K562 (cell line): ENCODE results near the gene CPSF4. TPM values are rescaled to one million over a fixed set of nuclear protein-coding genes. Genes with fewer than 3 reads are reported as not detected.

ENCODE experiments used
- KAT7 ChIP-seq: sonication (generic); formaldehyde crosslinking; IDR thresholded peaks from 2 replicates; pipeline ENCODE4 v1.8.0; 2022; ENCODE audit warnings: missing genetic modification reagents, mild to moderate bottlenecking, borderline replicate concordance
- POLR2AphosphoS5 ChIP-seq: IDR thresholded peaks from 2 replicates; pipeline ENCODE4 v1.6.1; 2011; ENCODE audit warnings: mild to moderate bottlenecking, low read depth, low read length, moderate library complexity; ENCODE audit not compliant: control insufficient read depth, insufficient read depth
- SMC3 ChIP-seq: conservative IDR thresholded peaks from 2 replicates; pipeline ENCODE4 v1.6.1; 2011; ENCODE audit warnings: low read depth, low read length, improper control_type of control experiment; ENCODE audit not compliant: insufficient read depth
- polyA plus RNA-seq, 8 experiments: library from polyadenylated mRNA; depleted of rRNA in 4 of 8; stranded (reverse) in 5 of 8; unstranded in 3 of 8; fragments of >200 nt; fragmentation: Nextera tagmentation in 2 of 8; fragmentation: Illumina TruSeq in 1 of 8; extraction: Ambion mirVana in 2 of 8; extraction: Trizol in 1 of 8; gene quantifications; 2 replicates each; pipeline versions ENCODE4 v1.2.1 to v1.2.3, GENCODE V29; 2011 to 2014; ENCODE audit warnings: inconsistent platforms in 1 of 8, missing spikeins in 1 of 8
- total RNA-seq, 7 experiments: library from RNA; depleted of rRNA in 6 of 7; stranded (reverse); fragments of >200 nt in 6 of 7; fragmentation: Illumina TruSeq in 2 of 7; extraction: Trizol in 2 of 7; gene quantifications; 2 replicates each; pipeline versions ENCODE4 v1.2.1 to v1.2.3, GENCODE V29; 2011 to 2021; ENCODE audit warnings: low replicate concordance in 1 of 7
- TF ChIP-seq, protein P1 (sequence below): IDR thresholded peaks from 2 replicates; pipeline ENCODE4 v1.6.1; 2011; ENCODE audit warnings: borderline replicate concordance, low read depth, mild to moderate bottlenecking, moderate library complexity, low read length; ENCODE audit not compliant: insufficient read depth, poor library complexity, severe bottlenecking
- TF ChIP-seq, protein P2 (sequence below), 3 experiments: IDR thresholded peaks in 2 of 3; conservative IDR thresholded peaks in 1 of 3; 2 replicates each; pipeline ENCODE4 v1.5.1; 2011 to 2012; ENCODE audit warnings: low read length in 3 of 3, mild to moderate bottlenecking in 3 of 3, control low read depth in 2 of 3, improper control_type of control experiment in 1 of 3, inconsistent platforms in 1 of 3, low read depth in 1 of 3, mixed read lengths in 1 of 3, moderate library complexity in 1 of 3; ENCODE audit not compliant: insufficient read depth in 2 of 3

Gene CPSF4
- total and polyA plus RNA-seq, 9 of the 15 experiments (the other 6 are each of a cell fraction or from before 2014, with no cell fraction given), result 16.9 to 118 (median 71.7) TPM

DNA sequence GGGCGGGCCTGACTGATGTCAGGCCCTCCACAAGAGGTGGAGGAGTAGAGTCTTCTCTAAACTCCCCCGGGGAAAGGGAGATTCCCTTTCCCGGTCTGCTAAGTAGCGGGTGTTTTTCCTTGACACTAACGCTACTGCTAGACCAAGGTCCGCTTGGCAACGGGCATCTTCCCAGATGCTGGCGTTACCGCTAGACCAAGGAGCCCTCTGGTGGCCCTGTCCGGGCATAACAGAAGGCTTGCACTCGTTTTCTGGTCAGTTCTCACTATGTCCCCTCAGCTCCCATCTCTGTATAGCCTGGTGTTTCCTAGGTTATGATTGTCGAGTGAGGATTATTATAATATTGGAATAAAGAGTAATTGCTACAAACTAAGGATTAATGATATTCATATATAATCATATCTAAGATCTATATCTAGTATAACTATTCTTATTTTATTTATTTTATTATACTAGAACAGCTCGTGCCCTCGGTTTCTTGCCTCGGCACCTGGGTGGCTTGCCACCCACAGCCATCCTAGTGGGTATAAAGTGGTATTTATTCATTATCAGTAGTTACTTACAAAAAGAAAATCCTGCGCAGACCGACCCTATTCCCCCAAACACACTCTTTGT lies 23.1 kb upstream of the CPSF4 start (continued):
- TF ChIP-seq, protein P1, sequence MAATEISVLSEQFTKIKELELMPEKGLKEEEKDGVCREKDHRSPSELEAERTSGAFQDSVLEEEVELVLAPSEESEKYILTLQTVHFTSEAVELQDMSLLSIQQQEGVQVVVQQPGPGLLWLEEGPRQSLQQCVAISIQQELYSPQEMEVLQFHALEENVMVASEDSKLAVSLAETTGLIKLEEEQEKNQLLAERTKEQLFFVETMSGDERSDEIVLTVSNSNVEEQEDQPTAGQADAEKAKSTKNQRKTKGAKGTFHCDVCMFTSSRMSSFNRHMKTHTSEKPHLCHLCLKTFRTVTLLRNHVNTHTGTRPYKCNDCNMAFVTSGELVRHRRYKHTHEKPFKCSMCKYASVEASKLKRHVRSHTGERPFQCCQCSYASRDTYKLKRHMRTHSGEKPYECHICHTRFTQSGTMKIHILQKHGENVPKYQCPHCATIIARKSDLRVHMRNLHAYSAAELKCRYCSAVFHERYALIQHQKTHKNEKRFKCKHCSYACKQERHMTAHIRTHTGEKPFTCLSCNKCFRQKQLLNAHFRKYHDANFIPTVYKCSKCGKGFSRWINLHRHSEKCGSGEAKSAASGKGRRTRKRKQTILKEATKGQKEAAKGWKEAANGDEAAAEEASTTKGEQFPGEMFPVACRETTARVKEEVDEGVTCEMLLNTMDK, result peak; percentile 18
- TF ChIP-seq POLR2AphosphoS5 (0 out of 2 replicates have a peak, but pooled peaks have one; percentile 26), SMC3 (peak; percentile 34; the same call in 1 of the 2 replicates), KAT7 (0 out of 2 replicates have a peak, but pooled peaks have one; percentile 26)
- TF ChIP-seq, protein P2, sequence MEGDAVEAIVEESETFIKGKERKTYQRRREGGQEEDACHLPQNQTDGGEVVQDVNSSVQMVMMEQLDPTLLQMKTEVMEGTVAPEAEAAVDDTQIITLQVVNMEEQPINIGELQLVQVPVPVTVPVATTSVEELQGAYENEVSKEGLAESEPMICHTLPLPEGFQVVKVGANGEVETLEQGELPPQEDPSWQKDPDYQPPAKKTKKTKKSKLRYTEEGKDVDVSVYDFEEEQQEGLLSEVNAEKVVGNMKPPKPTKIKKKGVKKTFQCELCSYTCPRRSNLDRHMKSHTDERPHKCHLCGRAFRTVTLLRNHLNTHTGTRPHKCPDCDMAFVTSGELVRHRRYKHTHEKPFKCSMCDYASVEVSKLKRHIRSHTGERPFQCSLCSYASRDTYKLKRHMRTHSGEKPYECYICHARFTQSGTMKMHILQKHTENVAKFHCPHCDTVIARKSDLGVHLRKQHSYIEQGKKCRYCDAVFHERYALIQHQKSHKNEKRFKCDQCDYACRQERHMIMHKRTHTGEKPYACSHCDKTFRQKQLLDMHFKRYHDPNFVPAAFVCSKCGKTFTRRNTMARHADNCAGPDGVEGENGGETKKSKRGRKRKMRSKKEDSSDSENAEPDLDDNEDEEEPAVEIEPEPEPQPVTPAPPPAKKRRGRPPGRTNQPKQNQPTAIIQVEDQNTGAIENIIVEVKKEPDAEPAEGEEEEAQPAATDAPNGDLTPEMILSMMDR (IDR thresholded peaks at IDR 0.05 in 2 of 3, conservative IDR thresholded peaks at IDR 0.05 in 1 of 3; ENCODE audit: insufficient read depth in 2 of 3, low read depth in 1 of 3, low read length in 3 of 3), result peak; percentile 55 to 63 (median 59)
